ENCODE measurements around the gene SPDEF. TPM values are rescaled to one million over a fixed set of nuclear protein-coding genes. Genes with fewer than 3 reads are reported as not detected.

The SPDEF gene
- total RNA-seq, 1 donor from 2014 or later = 0.11 TPM

- no peaks in the 10 kb centered on the region for H3K36me3 Mint-ChIP-seq (ENCODE audit: low read depth)
- POLR2A ChIA-PET = no interaction called here
- no peaks in the 10 kb centered on the region for H3K4me1 Mint-ChIP-seq
- H3K9me3 Mint-ChIP-seq = peaks cover 1% of the 10 kb centered on the region
- ATAC-seq (ENCODE audit: low read depth) = no peak
- no peak for TF ChIP-seq CTCF (IDR thresholded peaks at IDR 0.05)
- intact Hi-C loops (cut with micrococcal nuclease) = no loop called here
- no peak overlapping the region for H3K4me3 Mint-ChIP-seq
- no peak for DNase-seq
- CTCF ChIA-PET = no interaction called here
- H3K27ac Mint-ChIP-seq = no peak overlapping the region
- H3K27me3 Mint-ChIP-seq = no peaks in the 10 kb centered on the region
Observed at GRCh38 chr6:34494973-34495372, 61.2 kb downstream of the SPDEF start.

GRCh38 chr6:34493344-34493743 lies 62.8 kb downstream of the SPDEF start:
- intact Hi-C loops (cut with micrococcal nuclease) = no loop called here
- H3K9me3 Mint-ChIP-seq = no peaks in the 10 kb centered on the region
- no peak overlapping the region for H3K27ac Mint-ChIP-seq
- DNase-seq (no peak), ATAC-seq (ENCODE audit: low read depth) (no peak)
- ChIA-PET POLR2A (no interaction called here), CTCF (interaction anchor here (1.1 kb wide), 1 partner anchor 647 kb away, joined by 3 read pairs; no protein-coding TSS in a partner anchor)
- H3K36me3 Mint-ChIP-seq (ENCODE audit: low read depth) = no peaks in the 10 kb centered on the region
- H3K4me1 Mint-ChIP-seq = no peaks in the 10 kb centered on the region
- no peak for TF ChIP-seq CTCF (IDR thresholded peaks at IDR 0.05)
- no peak overlapping the region for H3K4me3 Mint-ChIP-seq
- no peaks in the 10 kb centered on the region for H3K27me3 Mint-ChIP-seq

- intact Hi-C loops (cut with micrococcal nuclease) = no loop called here
- no peak overlapping the region for H3K4me3 Mint-ChIP-seq
- CTCF ChIA-PET = no interaction called here
- TF ChIP-seq CTCF (IDR thresholded peaks at IDR 0.05) = no peak
- no peaks in the 10 kb centered on the region for H3K36me3 Mint-ChIP-seq (ENCODE audit: low read depth)
- H3K27ac Mint-ChIP-seq = no peak overlapping the region
- no peaks in the 10 kb centered on the region for H3K27me3 Mint-ChIP-seq
- H3K9me3 Mint-ChIP-seq = no peaks in the 10 kb centered on the region
- DNase-seq (no peak), ATAC-seq (ENCODE audit: low read depth) (no peak)
- POLR2A ChIA-PET = no interaction called here
- no peaks in the 10 kb centered on the region for H3K4me1 Mint-ChIP-seq
Observed at GRCh38 chr6:34491091-34491430, 65.1 kb downstream of the SPDEF start.

GRCh38 chr6:34490390-34491090 lies 65.6 kb downstream of the SPDEF start:
- no peaks in the 10 kb centered on the region for H3K36me3 Mint-ChIP-seq (ENCODE audit: low read depth)
- POLR2A ChIA-PET = interaction anchor here (0.7 kb wide), 1 partner anchor 203 kb away, joined by 7 read pairs; no protein-coding TSS in a partner anchor
- ATAC-seq (ENCODE audit: low read depth) (no peak), DNase-seq (no peak)
- H3K27ac Mint-ChIP-seq = no peak overlapping the region
- no peaks in the 10 kb centered on the region for H3K27me3 Mint-ChIP-seq
- no peak overlapping the region for H3K4me3 Mint-ChIP-seq
- no peak for TF ChIP-seq CTCF (IDR thresholded peaks at IDR 0.05)
- no peaks in the 10 kb centered on the region for H3K9me3 Mint-ChIP-seq
- intact Hi-C loops (cut with micrococcal nuclease) = no loop called here
- CTCF ChIA-PET = no interaction called here
- no peaks in the 10 kb centered on the region for H3K4me1 Mint-ChIP-seq

- CTCF ChIA-PET = no interaction called here
Observed at GRCh38 chr6:34489207-34489805, 66.8 kb downstream of the SPDEF start.

More at GRCh38 chr6:34489207-34489805, 66.8 kb downstream of the SPDEF start:
- Mint-ChIP-seq H3K4me1 (peaks cover 11% of the 10 kb centered on the region), H3K36me3 (ENCODE audit: low read depth) (no peaks in the 10 kb centered on the region), H3K27ac (no peak overlapping the region), H3K9me3 (no peaks in the 10 kb centered on the region), H3K4me3 (no peak overlapping the region), H3K27me3 (no peaks in the 10 kb centered on the region)
- intact Hi-C loops (cut with micrococcal nuclease) = no loop called here
- ATAC-seq (ENCODE audit: low read depth) (no peak), DNase-seq (no peak)
- POLR2A ChIA-PET = no interaction called here
- TF ChIP-seq CTCF (IDR thresholded peaks at IDR 0.05) = no peak

Other genes starting within 250 kb of the SPDEF start
- 24.1 and 27.0 TPM in 2 replicates for gene NUDT3, start 163.7 kb downstream of the SPDEF start, total RNA-seq
- gene RPS10, start 130.3 kb downstream of the SPDEF start, total RNA-seq = 2,903 and 3,402 TPM in 2 replicates
- 0.11 and 0.20 TPM in 2 replicates for gene PACSIN1, start 90.3 kb downstream of the SPDEF start, total RNA-seq
- 71.0 and 84.4 TPM in 2 replicates for gene ILRUN, start 140.4 kb upstream of the SPDEF start, total RNA-seq
- gene SNRPC, start 201.2 kb upstream of the SPDEF start, total RNA-seq = 99.5 and 102 TPM in 2 replicates
- 10.8 and 12.6 TPM in 2 replicates for gene BLTP3A, start 235.8 kb upstream of the SPDEF start, total RNA-seq

Measured in activated B cell treated with CpG ODN at 0.5 μM for 24 hours (primary cell).